GM12892 (cell line): ENCODE results near the gene PTPRK.

Experiments
- POLR2A ChIP-seq: IDR thresholded peaks from 2 replicates; pipeline ENCODE4 v1.6.1; 2011; ENCODE audit warnings: low read depth, low read length, control low read depth
- POLR2AphosphoS5 ChIP-seq: IDR thresholded peaks from 2 replicates; pipeline ENCODE4 v1.6.1; 2011; ENCODE audit warnings: low read depth, low read length, control low read depth

DNA sequence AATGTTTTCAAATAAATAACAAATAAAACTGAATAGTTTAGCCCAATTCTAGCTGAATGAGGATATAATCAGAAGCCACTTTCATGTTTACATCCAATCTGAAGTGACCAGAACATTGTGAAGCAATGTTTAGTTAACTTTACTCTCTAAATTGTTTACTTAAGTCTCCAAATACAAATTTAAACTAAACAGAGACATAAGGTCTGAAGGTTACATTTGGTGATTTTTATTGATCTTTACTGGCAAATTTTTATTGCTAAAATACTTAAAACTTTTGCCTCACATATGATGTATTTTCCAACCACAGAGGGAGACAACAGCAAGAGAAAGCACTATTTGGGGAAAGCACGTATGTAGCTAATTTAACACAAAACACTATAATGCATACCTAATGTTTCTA lies 512.7 kb downstream of the PTPRK start:
- TF ChIP-seq POLR2AphosphoS5, result no peak
- no peak for TF ChIP-seq POLR2A
